Epithelial cell of prostate (primary cell): ENCODE results near the gene PPA2.
"Not testable (repeated sequence)": the region's sequence is repeated elsewhere in the genome, so short reads cannot be mapped to it uniquely, and the experiment has no call there.

Experiments used
- DNase-seq: peaks from one replicate; pipeline ENCODE4 v3.0.0-alpha.2; 2011; ENCODE audit warnings: low read depth, low spot score
- H3K27ac ChIP-seq: fragments of 450-650 bp; 2 replicates; pipeline ENCODE4 v1.5.1; 2017; ENCODE audit warnings: mild to moderate bottlenecking

PPA2 gene

GRCh38 chr4:105461221-105461620, 12.6 kb downstream of the PPA2 start:
- no peak for DNase-seq
- H3K27ac ChIP-seq = no peak overlapping the region

GRCh38 chr4:105460306-105460705, 13.6 kb downstream of the PPA2 start:
- no peak for DNase-seq
- no peak overlapping the region for H3K27ac ChIP-seq

- not testable (repeated sequence) for H3K27ac ChIP-seq
Measured at GRCh38 chr4:105458541-105458940, 15.3 kb downstream of the PPA2 start.

GRCh38 chr4:105458001-105458400, 15.9 kb downstream of the PPA2 start:
- no peak overlapping the region for H3K27ac ChIP-seq
- no peak for DNase-seq

More at GRCh38 chr4:105458541-105458940, 15.3 kb downstream of the PPA2 start:
- not testable (repeated sequence) for DNase-seq

- no peak overlapping the region for H3K27ac ChIP-seq
- no peak for DNase-seq
Measured at GRCh38 chr4:105455998-105456397, 17.9 kb downstream of the PPA2 start.

GRCh38 chr4:105455182-105455581, 18.7 kb downstream of the PPA2 start:
- H3K27ac ChIP-seq = no peak overlapping the region

GRCh38 chr4:105453550-105454205, 20.2 kb downstream of the PPA2 start:
- no peak for DNase-seq
- H3K27ac ChIP-seq = no peak overlapping the region

More at GRCh38 chr4:105455182-105455581, 18.7 kb downstream of the PPA2 start:
- DNase-seq = no peak

- DNase-seq = no peak
- no peak overlapping the region for H3K27ac ChIP-seq
Measured at GRCh38 chr4:105451346-105451745, 22.5 kb downstream of the PPA2 start.

- no peak for DNase-seq
- no peak overlapping the region for H3K27ac ChIP-seq
Measured at GRCh38 chr4:105440890-105441289, 33.0 kb downstream of the PPA2 start.

- no peak overlapping the region for H3K27ac ChIP-seq
Measured at GRCh38 chr4:105437637-105438036, 36.2 kb downstream of the PPA2 start.

GRCh38 chr4:105436414-105436813, 37.4 kb downstream of the PPA2 start:
- H3K27ac ChIP-seq = no peak overlapping the region
- no peak for DNase-seq

More at GRCh38 chr4:105437637-105438036, 36.2 kb downstream of the PPA2 start:
- DNase-seq = no peak

GRCh38 chr4:105434940-105435339, 38.9 kb downstream of the PPA2 start:
- no peak overlapping the region for H3K27ac ChIP-seq
- DNase-seq = no peak

- DNase-seq = no peak
Measured at GRCh38 chr4:105433421-105433820, 40.4 kb downstream of the PPA2 start.

GRCh38 chr4:105432438-105432837, 41.4 kb downstream of the PPA2 start:
- H3K27ac ChIP-seq = no peak overlapping the region
- DNase-seq = no peak

More at GRCh38 chr4:105433421-105433820, 40.4 kb downstream of the PPA2 start:
- no peak overlapping the region for H3K27ac ChIP-seq

- H3K27ac ChIP-seq = no peak overlapping the region
- DNase-seq = no peak
Measured at GRCh38 chr4:105430811-105431210, 43.1 kb downstream of the PPA2 start.

GRCh38 chr4:105426187-105426897, 47.5 kb downstream of the PPA2 start:
- H3K27ac ChIP-seq = no peak overlapping the region
- DNase-seq = no peak

GRCh38 chr4:105422207-105422920, 51.5 kb downstream of the PPA2 start:
- no peak for DNase-seq

GRCh38 chr4:105417624-105418023, 56.2 kb downstream of the PPA2 start:
- H3K27ac ChIP-seq = no peak overlapping the region
- no peak for DNase-seq

More at GRCh38 chr4:105422207-105422920, 51.5 kb downstream of the PPA2 start:
- no peak overlapping the region for H3K27ac ChIP-seq

GRCh38 chr4:105415281-105415744, 58.5 kb downstream of the PPA2 start:
- H3K27ac ChIP-seq = no peak overlapping the region
- DNase-seq = no peak

GRCh38 chr4:105414316-105414715, 59.5 kb downstream of the PPA2 start:
- H3K27ac ChIP-seq = no peak overlapping the region
- DNase-seq = no peak

GRCh38 chr4:105409135-105409534, 64.7 kb downstream of the PPA2 start:
- H3K27ac ChIP-seq, DNase-seq: not testable (repeated sequence)
